Tibial nerve (tissue), 4 donors: ENCODE measurements around the gene TNFRSF19. TPM values are rescaled to one million over a fixed set of nuclear protein-coding genes. Genes with fewer than 3 reads are reported as not detected.

Source experiments
- DNase-seq, 2 donors: peaks; one replicate each; pipeline ENCODE4 v3.0.0-alpha.2; 2019; ENCODE audit warnings: low spot score in 2 of 2
- H3K27ac ChIP-seq, 4 donors: fragments of 200-600 bp; sonication (generic) in 3 of 4; one replicate each; pipeline ENCODE4 v1.5.1; 2017 to 2019; ENCODE audit warnings: mild to moderate bottlenecking in 1 of 4
- H3K27me3 ChIP-seq, 2 donors: fragments of 200-600 bp; sonication (generic) in 1 of 2; one replicate each; pipeline versions ENCODE4 v1.5.1 to v1.6.0; 2017 to 2019
- H3K36me3 ChIP-seq, 3 donors: fragments of 200-600 bp; sonication (generic); one replicate each; pipeline ENCODE4 v1.5.1; 2018 to 2019
- H3K4me1 ChIP-seq, 4 donors: fragments of 200-600 bp; sonication (generic) in 3 of 4; one replicate each; pipeline ENCODE4 v1.5.1; 2017 to 2019
- H3K4me3 ChIP-seq, 4 donors: fragments of 200-600 bp; sonication (generic) in 3 of 4; one replicate each; pipeline ENCODE4 v1.5.1; 2017 to 2019; ENCODE audit warnings: mild to moderate bottlenecking in 1 of 4, moderate library complexity in 1 of 4
- H3K9me3 ChIP-seq, 4 donors: fragments of 200-600 bp; sonication (generic) in 3 of 4; one replicate each; pipeline ENCODE4 v1.5.1; 2017 to 2019
- EP300 ChIP-seq, 2 donors: sonication (generic); formaldehyde crosslinking; IDR thresholded peaks; one replicate each; pipeline ENCODE4 v1.6.1; 2017; ENCODE audit warnings: antibody characterized with exemption in 2 of 2, mild to moderate bottlenecking in 1 of 2
- POLR2A ChIP-seq, 2 donors: fragments of 450-650 bp; IDR thresholded peaks; one replicate each; pipeline ENCODE4 v1.6.1; 2017; ENCODE audit warnings: antibody characterized with exemption in 2 of 2, mild to moderate bottlenecking in 2 of 2, moderate library complexity in 2 of 2
- WGBS, 2 donors: methylation state at CpG; one replicate each; pipeline ENCODE4 v1.1.5; 2018; 5-methylcytosine and 5-hydroxymethylcytosine counted together
- total RNA-seq, 4 donors: library from RNA; depleted of rRNA; stranded (reverse); fragments of >200 nt; gene quantifications; one replicate each; pipeline ENCODE4 v1.1.0, GENCODE V29; 2016
- TF ChIP-seq, protein P1 (sequence below), 5 experiments: fragments of 200-600 bp in 3 of 5; fragments of 450-650 bp in 2 of 5; sonication (generic) in 3 of 5; IDR thresholded peaks; one replicate each; pipeline ENCODE4 v1.5.1; 2016 to 2019; ENCODE audit warnings: antibody characterized with exemption in 5 of 5, mild to moderate bottlenecking in 3 of 5, moderate library complexity in 2 of 5

TNFRSF19 gene
- total RNA-seq, 4 donors from 2014 or later: 10.7 to 24.3 (median 20.3) TPM

DNA sequence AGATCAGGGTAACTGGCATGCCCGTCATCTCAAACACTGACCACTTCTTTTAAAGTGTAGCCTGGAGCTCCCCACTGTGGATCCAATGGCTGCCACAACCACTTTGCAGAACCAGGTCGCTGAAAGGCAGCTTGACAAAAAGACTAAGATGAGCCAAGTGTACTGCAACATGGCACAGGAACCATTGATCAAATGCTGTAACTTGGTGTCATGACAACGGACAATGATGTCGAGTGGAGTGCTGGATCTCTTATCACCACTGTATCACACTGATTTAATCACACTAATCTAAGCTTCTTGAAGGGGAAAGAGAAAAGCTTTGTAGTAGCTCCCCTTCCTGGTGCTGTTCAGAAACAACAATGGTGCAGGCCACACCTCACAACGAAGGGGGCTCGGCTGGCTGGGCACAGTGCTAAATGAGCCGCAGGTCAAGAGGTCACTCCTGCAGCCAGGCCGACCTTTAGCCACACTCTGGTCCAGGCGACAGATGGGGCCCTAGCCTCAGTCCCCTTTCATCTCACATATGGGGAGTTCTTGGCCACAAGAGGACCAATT, 2.2 kb upstream of the TNFRSF19 start:
- no peak overlapping the region for H3K4me3 ChIP-seq

DNA sequence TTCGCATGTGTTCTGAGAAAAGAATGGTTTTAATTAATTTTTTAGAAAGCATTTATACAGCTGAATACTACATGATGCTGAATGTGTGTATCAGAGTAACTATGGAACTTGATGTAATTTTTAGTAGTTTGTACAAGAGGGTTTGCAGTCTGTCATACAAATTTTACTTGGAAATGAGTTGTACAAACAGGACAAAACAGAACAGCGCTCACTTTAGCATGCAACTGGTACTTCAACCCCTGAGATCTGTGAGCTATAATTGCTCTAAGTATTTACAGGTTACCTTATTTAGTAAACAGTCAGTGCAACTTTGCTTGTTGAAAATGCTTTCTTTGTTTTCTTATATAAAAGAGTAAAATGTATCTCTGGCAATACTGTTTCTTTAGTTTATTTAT, 706 bp downstream of the TNFRSF19 start:
- 29 to 36% methylated on average over 2 of the region's 2 CpGs for WGBS, 2 donors
- DNase-seq: no peak
- peak overlapping the region in 3 of 4 donors; percentile 51 to 78 (median 78) for H3K27ac ChIP-seq
- H3K4me1 ChIP-seq: peaks cover 0 to 5% (median 2%) of the 10 kb centered on the region in 4 donors
- peaks cover 0 to 31% of the 10 kb centered on the region in 2 donors for H3K27me3 ChIP-seq
- H3K9me3 ChIP-seq: no peaks in the 10 kb centered on the region
- H3K4me3 ChIP-seq: peak overlapping the region; percentile 8 to 45 (median 22)
- no peaks in the 10 kb centered on the region for H3K36me3 ChIP-seq
- no peak for TF ChIP-seq POLR2A (IDR thresholded peaks at IDR 0.05)
- no peak for TF ChIP-seq EP300 (IDR thresholded peaks at IDR 0.05)
- TF ChIP-seq, protein P1, sequence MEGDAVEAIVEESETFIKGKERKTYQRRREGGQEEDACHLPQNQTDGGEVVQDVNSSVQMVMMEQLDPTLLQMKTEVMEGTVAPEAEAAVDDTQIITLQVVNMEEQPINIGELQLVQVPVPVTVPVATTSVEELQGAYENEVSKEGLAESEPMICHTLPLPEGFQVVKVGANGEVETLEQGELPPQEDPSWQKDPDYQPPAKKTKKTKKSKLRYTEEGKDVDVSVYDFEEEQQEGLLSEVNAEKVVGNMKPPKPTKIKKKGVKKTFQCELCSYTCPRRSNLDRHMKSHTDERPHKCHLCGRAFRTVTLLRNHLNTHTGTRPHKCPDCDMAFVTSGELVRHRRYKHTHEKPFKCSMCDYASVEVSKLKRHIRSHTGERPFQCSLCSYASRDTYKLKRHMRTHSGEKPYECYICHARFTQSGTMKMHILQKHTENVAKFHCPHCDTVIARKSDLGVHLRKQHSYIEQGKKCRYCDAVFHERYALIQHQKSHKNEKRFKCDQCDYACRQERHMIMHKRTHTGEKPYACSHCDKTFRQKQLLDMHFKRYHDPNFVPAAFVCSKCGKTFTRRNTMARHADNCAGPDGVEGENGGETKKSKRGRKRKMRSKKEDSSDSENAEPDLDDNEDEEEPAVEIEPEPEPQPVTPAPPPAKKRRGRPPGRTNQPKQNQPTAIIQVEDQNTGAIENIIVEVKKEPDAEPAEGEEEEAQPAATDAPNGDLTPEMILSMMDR (IDR thresholded peaks at IDR 0.05): peak in 1 of 5 experiments; percentile 24

More for the DNA sequence above, 2.2 kb upstream of the TNFRSF19 start:
- Histone ChIP-seq H3K9me3 (no peaks in the 10 kb centered on the region), H3K4me1 (peaks cover 0 to 5% (median 2%) of the 10 kb centered on the region in 4 donors), H3K36me3 (no peaks in the 10 kb centered on the region), H3K27me3 (peaks cover 0 to 23% of the 10 kb centered on the region in 2 donors), H3K27ac (no peak overlapping the region)
- TF ChIP-seq POLR2A (IDR thresholded peaks at IDR 0.05) (no peak), EP300 (IDR thresholded peaks at IDR 0.05) (no peak)
- TF ChIP-seq, protein P1 (IDR thresholded peaks at IDR 0.05): no peak
- 53 to 56% methylated on average over 8 to 9 of the region's 9 CpGs for WGBS, 2 donors
- no peak for DNase-seq

DNA sequence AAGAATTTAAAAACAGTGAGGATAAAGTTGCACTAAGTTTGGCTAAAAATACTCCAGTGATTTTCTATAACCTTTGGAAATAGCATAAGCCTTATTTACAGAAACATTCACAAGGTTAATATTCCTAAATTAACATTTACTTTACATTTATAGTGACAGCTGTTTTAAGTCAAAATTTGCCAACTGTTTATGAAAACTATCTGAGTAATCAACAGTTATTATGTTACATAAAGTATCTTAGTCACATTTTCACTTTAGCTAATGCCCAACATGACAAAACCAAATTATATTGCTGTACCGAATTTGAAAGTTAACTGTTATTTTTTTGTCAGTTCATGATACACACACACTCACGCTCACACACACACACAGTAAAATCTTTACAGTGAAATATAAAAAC, 1.2 kb downstream of the TNFRSF19 start:
- DNase-seq: no peak
- Histone ChIP-seq H3K9me3 (no peaks in the 10 kb centered on the region), H3K27me3 (peaks cover 0 to 31% of the 10 kb centered on the region in 2 donors), H3K36me3 (no peaks in the 10 kb centered on the region), H3K4me1 (peaks cover 0 to 5% (median 2%) of the 10 kb centered on the region in 4 donors), H3K27ac (peak overlapping the region in 2 of 4 donors; percentile 78), H3K4me3 (peak overlapping the region in 2 of 4 donors; percentile 23 to 45)
- 36 to 48% methylated on average over 2 of the region's 2 CpGs for WGBS, 2 donors
- TF ChIP-seq EP300 (IDR thresholded peaks at IDR 0.05) (no peak), POLR2A (IDR thresholded peaks at IDR 0.05) (no peak)
- TF ChIP-seq, protein P1 (IDR thresholded peaks at IDR 0.05): no peak

DNA sequence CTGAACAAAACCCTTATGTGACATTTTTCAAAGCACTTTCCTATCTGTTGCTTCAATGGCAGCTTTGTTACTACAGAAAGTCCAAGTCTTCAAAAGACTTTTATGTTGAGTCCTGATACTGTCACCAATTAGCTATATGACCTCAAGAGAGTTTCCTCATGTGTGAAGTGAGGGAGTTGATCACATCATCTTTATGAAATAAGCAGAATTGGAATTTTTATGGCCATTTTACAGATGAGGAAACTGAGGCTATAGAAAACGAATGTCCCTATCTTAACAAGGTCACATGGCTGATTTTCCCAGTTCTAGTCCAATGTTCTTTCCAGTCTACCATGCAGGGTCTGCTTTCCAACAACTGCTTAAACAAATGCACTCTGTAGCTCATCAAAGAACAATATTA, 2.6 kb downstream of the TNFRSF19 start:
- TF ChIP-seq POLR2A (IDR thresholded peaks at IDR 0.05) (no peak), EP300 (IDR thresholded peaks at IDR 0.05) (no peak)
- TF ChIP-seq, protein P1 (IDR thresholded peaks at IDR 0.05): no peak
- Histone ChIP-seq H3K36me3 (no peaks in the 10 kb centered on the region), H3K27ac (peak overlapping the region in 3 of 4 donors; percentile 2 to 78 (median 78)), H3K9me3 (no peaks in the 10 kb centered on the region), H3K4me3 (peak overlapping the region in 1 of 4 donors; percentile 45), H3K27me3 (peaks cover 0 to 31% of the 10 kb centered on the region in 2 donors), H3K4me1 (peaks cover 0 to 10% (median 2%) of the 10 kb centered on the region in 4 donors)
- DNase-seq: no peak
- 56 to 63% methylated on average over 1 of the region's 1 CpG for WGBS, 2 donors

DNA sequence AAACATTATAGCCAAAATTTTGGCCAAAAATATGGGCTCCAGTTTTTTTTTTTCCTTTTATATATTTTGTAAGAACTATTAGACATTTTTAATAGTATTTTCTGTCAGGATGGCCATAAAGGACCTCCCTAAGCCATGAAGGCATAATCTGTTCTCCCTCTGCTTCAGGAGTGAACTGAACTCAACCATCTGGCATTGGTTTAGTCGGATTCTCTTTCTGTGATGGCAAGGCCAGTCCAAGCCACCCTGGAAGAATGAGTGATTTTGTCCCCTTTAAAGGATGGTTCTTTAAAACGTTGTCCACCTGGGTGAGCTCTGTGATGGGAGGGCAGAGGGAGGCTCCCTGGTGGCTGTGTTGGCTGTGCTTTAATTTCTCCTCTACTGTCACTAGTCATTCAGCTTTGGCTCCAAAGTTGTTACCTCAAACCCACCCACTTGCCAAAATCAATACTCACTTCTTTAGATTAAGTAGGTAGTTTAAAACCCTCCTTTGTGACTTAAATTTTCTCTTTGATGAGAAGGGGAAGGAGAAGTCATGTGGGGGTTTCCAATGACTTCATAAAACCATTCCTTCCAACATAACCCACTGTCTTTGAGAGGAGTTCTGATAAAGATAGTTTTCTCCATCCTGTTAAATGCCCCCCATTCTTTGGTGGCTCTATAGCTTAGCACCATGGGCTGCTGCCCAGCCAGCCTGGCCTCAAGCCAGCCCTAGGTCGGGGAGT, 4.4 kb downstream of the TNFRSF19 start:
- TF ChIP-seq POLR2A (IDR thresholded peaks at IDR 0.05) (no peak), EP300 (IDR thresholded peaks at IDR 0.05) (no peak)
- TF ChIP-seq, protein P1 (IDR thresholded peaks at IDR 0.05): no peak
- Histone ChIP-seq H3K36me3 (no peaks in the 10 kb centered on the region), H3K9me3 (no peaks in the 10 kb centered on the region), H3K27me3 (peaks cover 0 to 30% of the 10 kb centered on the region in 2 donors), H3K27ac (peak overlapping the region in 2 of 4 donors; percentile 11 to 53), H3K4me1 (peaks cover 0 to 18% (median 1%) of the 10 kb centered on the region in 4 donors), H3K4me3 (no peak overlapping the region)
- 55 to 61% methylated on average over 3 of the region's 3 CpGs for WGBS, 2 donors
- DNase-seq: no peak
